ENCODE results near the gene KCNAB2. TPM values are rescaled to one million over a fixed set of nuclear protein-coding genes. Genes with fewer than 3 reads are reported as not detected.

The KCNAB2 gene
- total RNA-seq, 1 donor from 2014 or later: 7.2 TPM

DNA sequence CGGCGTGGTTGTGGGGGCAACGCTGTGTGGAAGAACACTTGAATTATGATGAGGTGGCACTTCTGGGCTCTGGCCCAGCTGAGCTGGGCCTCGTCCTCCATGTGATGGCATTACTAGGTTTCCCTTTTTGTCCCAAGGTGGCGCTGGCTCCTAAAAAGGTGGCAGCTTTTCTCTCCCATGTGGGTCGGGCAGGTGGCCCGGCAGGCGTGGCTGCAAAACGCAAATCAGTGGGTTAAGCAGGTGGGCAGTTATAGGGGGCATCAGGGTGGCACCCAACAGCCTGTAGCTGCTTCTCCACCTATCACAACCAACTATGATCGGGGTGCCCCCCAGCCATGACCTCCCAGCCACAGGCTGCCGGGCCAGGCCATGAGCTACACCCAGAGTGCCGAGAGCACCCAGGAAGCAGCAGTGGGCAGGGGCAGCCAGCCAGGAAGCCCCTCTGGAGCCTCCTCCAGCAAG, 59.6 kb downstream of the KCNAB2 start:
- Mint-ChIP-seq H3K9me3 (no peaks in the 10 kb centered on the region), H3K27ac (no peak overlapping the region), H3K27me3 (peaks cover 4% of the 10 kb centered on the region), H3K36me3 (no peaks in the 10 kb centered on the region), H3K4me3 (no peak overlapping the region), H3K4me1 (ENCODE audit: unreplicated experiment) (no peaks in the 10 kb centered on the region)
- TF ChIP-seq, protein P1, sequence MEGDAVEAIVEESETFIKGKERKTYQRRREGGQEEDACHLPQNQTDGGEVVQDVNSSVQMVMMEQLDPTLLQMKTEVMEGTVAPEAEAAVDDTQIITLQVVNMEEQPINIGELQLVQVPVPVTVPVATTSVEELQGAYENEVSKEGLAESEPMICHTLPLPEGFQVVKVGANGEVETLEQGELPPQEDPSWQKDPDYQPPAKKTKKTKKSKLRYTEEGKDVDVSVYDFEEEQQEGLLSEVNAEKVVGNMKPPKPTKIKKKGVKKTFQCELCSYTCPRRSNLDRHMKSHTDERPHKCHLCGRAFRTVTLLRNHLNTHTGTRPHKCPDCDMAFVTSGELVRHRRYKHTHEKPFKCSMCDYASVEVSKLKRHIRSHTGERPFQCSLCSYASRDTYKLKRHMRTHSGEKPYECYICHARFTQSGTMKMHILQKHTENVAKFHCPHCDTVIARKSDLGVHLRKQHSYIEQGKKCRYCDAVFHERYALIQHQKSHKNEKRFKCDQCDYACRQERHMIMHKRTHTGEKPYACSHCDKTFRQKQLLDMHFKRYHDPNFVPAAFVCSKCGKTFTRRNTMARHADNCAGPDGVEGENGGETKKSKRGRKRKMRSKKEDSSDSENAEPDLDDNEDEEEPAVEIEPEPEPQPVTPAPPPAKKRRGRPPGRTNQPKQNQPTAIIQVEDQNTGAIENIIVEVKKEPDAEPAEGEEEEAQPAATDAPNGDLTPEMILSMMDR (conservative IDR thresholded peaks at IDR 0.05): no peak
- DNase-seq (ENCODE audit: extremely low spot score, unreplicated experiment): no peak

DNA sequence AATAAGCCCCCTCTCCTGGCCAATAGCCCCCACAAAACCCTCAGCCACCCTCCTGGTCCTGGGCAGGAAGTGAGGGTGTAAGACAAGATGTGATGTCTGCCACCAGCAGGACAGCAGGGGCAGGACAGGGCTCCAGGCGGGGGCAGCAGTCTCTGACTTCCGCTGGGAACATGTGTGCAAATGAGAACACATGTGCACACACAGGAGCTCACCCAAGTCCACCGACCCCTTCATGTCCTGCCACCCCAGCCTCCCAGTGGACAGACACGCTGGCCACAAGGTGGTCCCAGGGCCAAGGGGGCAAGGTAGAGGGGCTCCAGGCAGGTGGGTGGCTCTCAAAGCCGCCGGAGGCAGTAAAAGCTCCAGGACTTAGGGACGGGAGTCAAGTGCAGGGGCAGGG, 60.1 kb downstream of the KCNAB2 start:
- Mint-ChIP-seq H3K27me3 (peaks cover 9% of the 10 kb centered on the region), H3K4me1 (ENCODE audit: unreplicated experiment) (no peaks in the 10 kb centered on the region), H3K4me3 (no peak overlapping the region), H3K36me3 (no peaks in the 10 kb centered on the region), H3K9me3 (no peaks in the 10 kb centered on the region), H3K27ac (no peak overlapping the region)
- TF ChIP-seq, protein P1 (conservative IDR thresholded peaks at IDR 0.05): no peak
- DNase-seq (ENCODE audit: extremely low spot score, unreplicated experiment): no peak

DNA sequence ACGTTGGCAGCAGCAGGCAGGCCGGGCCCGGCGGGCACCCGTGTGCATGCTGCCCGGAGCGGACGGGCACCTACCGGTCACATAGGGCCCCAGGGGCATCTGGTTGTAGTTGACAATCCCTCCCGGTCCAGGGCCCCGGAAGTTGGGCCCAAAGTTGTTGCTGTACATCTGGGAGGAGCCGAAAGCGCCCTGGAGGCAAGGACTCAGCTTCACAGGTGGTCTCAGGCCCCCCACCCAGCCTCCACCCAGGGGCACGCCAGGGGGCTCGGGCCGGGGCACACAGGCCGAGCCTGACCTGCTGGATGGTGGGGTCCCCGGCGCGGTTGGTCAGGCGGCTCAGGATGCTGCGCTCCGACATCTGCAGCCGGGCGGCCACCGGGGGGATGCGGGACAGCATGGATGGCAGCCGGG, 60.6 kb downstream of the KCNAB2 start:
- Mint-ChIP-seq H3K27me3 (peaks cover 9% of the 10 kb centered on the region), H3K9me3 (no peaks in the 10 kb centered on the region), H3K36me3 (no peaks in the 10 kb centered on the region), H3K4me1 (ENCODE audit: unreplicated experiment) (no peaks in the 10 kb centered on the region), H3K4me3 (no peak overlapping the region), H3K27ac (no peak overlapping the region)
- no peak for DNase-seq (ENCODE audit: extremely low spot score, unreplicated experiment)
- TF ChIP-seq, protein P1 (conservative IDR thresholded peaks at IDR 0.05): no peak

DNA sequence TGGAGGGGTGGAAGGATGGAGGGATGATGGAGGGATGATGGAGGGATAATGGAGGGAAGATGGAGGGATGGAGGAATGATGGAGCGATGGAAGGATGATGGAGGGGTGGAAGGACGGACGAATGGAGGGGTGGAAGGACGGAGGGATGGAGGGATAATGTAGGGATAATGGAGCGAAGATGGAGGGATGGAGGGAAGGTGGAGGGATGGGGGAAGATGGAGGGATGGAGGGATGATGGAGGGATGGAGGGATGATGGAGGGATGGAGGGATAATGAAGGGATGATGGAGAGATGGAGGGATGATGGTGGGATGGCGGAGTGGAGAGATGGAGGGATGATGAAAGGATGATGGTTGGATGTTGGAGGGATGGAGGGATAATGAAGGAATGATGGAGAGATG, 61.3 kb downstream of the KCNAB2 start:
- Mint-ChIP-seq H3K27me3 (peaks cover 10% of the 10 kb centered on the region), H3K4me3 (no peak overlapping the region), H3K4me1 (ENCODE audit: unreplicated experiment) (no peaks in the 10 kb centered on the region), H3K9me3 (no peaks in the 10 kb centered on the region), H3K27ac (no peak overlapping the region), H3K36me3 (no peaks in the 10 kb centered on the region)
- TF ChIP-seq, protein P1 (conservative IDR thresholded peaks at IDR 0.05): no peak
- DNase-seq (ENCODE audit: extremely low spot score, unreplicated experiment): no peak

DNA sequence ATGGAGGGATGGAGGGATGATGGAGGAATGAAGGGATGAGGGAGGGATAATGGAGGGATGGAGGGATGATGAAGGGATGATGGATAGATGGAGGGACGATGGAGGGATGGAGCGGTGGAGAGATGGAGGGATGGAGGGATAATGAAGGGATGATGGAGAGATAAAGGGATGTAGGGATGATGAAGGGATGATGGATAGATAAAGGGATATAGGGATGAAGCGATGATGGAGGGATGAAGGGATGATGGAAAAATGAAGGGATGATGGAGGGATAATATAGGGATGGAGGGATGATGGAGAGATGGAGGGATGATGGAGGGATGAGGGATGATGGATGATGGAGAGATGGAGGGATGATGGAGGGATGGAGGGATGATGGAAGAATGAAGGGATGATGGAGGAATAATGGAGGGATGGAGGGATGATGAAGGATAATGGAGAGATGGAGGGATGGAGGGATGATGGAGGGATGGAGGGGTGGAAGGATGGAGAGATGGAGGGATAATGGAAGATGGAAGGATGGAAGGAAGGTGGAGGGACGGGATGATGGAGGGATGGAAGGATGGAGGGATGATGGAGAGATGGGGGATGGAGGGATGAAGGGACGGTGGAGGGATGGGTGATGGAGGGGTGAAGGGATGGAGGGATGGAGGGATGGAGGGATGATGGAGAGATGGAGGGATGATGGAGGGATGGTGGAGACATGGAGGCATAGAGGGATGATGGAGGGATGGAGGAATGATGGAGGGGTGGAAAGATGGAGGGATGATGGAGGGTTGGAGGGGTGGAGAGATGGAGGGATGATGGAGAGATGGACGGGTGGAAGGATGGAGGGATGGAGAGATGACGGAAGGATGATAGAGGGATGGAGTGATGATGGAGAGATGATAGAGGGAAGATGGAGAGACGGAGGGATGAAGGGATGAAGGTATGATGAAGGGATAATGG, 62.0 kb downstream of the KCNAB2 start:
- TF ChIP-seq, protein P1 (conservative IDR thresholded peaks at IDR 0.05): no peak
- DNase-seq (ENCODE audit: extremely low spot score, unreplicated experiment): no peak
- Mint-ChIP-seq H3K27ac (no peak overlapping the region), H3K9me3 (no peaks in the 10 kb centered on the region), H3K4me1 (ENCODE audit: unreplicated experiment) (no peaks in the 10 kb centered on the region), H3K27me3 (peaks cover 13% of the 10 kb centered on the region), H3K36me3 (no peaks in the 10 kb centered on the region), H3K4me3 (no peak overlapping the region)

Data from type B pancreatic cell (in vitro differentiated cells).